Naive thymus-derived CD8-positive, alpha-beta T cell (primary cell): ENCODE results near the gene GAL3ST2. TPM values are rescaled to one million over a fixed set of nuclear protein-coding genes. Genes with fewer than 3 reads are reported as not detected.
"Not testable (repeated sequence)": the region's sequence is repeated elsewhere in the genome, so short reads cannot be mapped to it uniquely, and the experiment has no call there.

Experiments
- ATAC-seq, 2 donors: fragments of 150-1000 bp; cut with Tn5 transposase in 1 of 2; sonication (Bioruptor Pico), chemical (Tn5 transposase) in 1 of 2; 1 replicate in 1 of 2; 2 replicates in 1 of 2; pipeline ENCODE4 v1.10.0; 2021; ENCODE audit warnings: mild to moderate bottlenecking in 2 of 2, moderate library complexity in 2 of 2
- POLR2A ChIA-PET: fragments of 350-600 bp; sonication (Branson Sonifier 250); formaldehyde crosslinking; loops from one replicate; lab custom pipeline; 2021; ENCODE audit warnings: antibody characterized with exemption; lab: Charles Lee
- DNase-seq, 10 donors: peaks; one replicate each; pipeline versions ENCODE4 v3.0.0 to v3.0.0-alpha.2; 2020 to 2022
- H3K27ac Mint-ChIP-seq, 10 donors: one replicate each; pipeline ENCODE4 v1.8.0; 2020 to 2022; ENCODE audit warnings: mild to moderate bottlenecking in 10 of 10, mixed read lengths in 10 of 10, moderate library complexity in 4 of 10, inconsistent platforms in 1 of 10
- H3K27me3 Mint-ChIP-seq, 5 donors: one replicate each; pipeline ENCODE4 v1.8.0; 2021 to 2022; ENCODE audit warnings: mixed read lengths in 5 of 5
- H3K36me3 Mint-ChIP-seq, 3 donors: one replicate each; pipeline ENCODE4 v1.8.0; 2020 to 2022; ENCODE audit warnings: mixed read lengths in 3 of 3, mild to moderate bottlenecking in 2 of 3, inconsistent platforms in 1 of 3
- H3K4me1 Mint-ChIP-seq, 4 donors: one replicate each; pipeline ENCODE4 v1.8.0; 2021 to 2022; ENCODE audit warnings: mixed read lengths in 4 of 4
- H3K4me3 Mint-ChIP-seq, 10 donors: one replicate each; pipeline ENCODE4 v1.8.0; 2020 to 2022; ENCODE audit warnings: mild to moderate bottlenecking in 10 of 10, mixed read lengths in 10 of 10, moderate library complexity in 6 of 10, inconsistent platforms in 1 of 10
- H3K9me3 Mint-ChIP-seq, 9 donors: one replicate each; pipeline ENCODE4 v1.8.0; 2020 to 2022; ENCODE audit warnings: mixed read lengths in 9 of 9, mild to moderate bottlenecking in 3 of 9, inconsistent platforms in 1 of 9, moderate library complexity in 1 of 9
- polyA plus RNA-seq, 3 donors: library from polyadenylated mRNA; unstranded; fragments of 300-500 nt; fragmentation: Illumina TruSeq; gene quantifications; one replicate each; pipeline ENCODE4 v1.2.3, GENCODE V29; 2021
- total RNA-seq, 8 experiments: library from RNA in 2 of 8; stranded (reverse) in 2 of 8; gene quantifications; one replicate each; pipeline ENCODE4 v1.2.3 and lab custom pipeline; 2021 to 2026

The GAL3ST2 gene
- total RNA-seq (not detected), polyA plus RNA-seq (not detected), total RNA-seq (lab: John Stamatoyannopoulos, UW) (0 to 0.07 (median 0) reads per million in 6 experiments)

GRCh38 chr2:241776336-241777169, at the start of gene GAL3ST2:
Gene GAL3ST2, plus strand, starts transcription at chr2:241776822. Its CDS starts 134 bp downstream, at chr2:241776956.
- no peak for ATAC-seq
- Mint-ChIP-seq H3K36me3 (no peaks in the 10 kb centered on the region), H3K27me3 (peaks cover 0 to 6% (median 0%) of the 10 kb centered on the region in 5 donors), H3K4me1 (peaks cover 6 to 17% (median 14%) of the 10 kb centered on the region in 4 donors), H3K4me3 (no peak within 1 kb of the TSS), H3K9me3 (peaks cover 0 to 12% (median 2%) of the 10 kb centered on the region in 9 donors), H3K27ac (no peak within 1 kb of the TSS)
- POLR2A ChIA-PET = no interaction called here
- no peak for DNase-seq

GRCh38 chr2:241728000-241728399, 48.6 kb upstream of the GAL3ST2 start:
- Mint-ChIP-seq H3K4me3 (no peak overlapping the region), H3K9me3 (no peaks in the 10 kb centered on the region), H3K27ac (no peak overlapping the region), H3K27me3 (no peaks in the 10 kb centered on the region), H3K4me1 (peaks cover 2 to 21% (median 9%) of the 10 kb centered on the region in 4 donors), H3K36me3 (peaks cover 0 to 9% (median 7%) of the 10 kb centered on the region in 3 donors)
- no peak for DNase-seq
- POLR2A ChIA-PET = interaction anchor here (0.6 to 0.9 kb wide), 2 partner anchors 21 to 28 kb away, joined by 4 to 6 read pairs; no protein-coding TSS in a partner anchor
- no peak for ATAC-seq

GRCh38 chr2:241728627-241729026, 48.0 kb upstream of the GAL3ST2 start:
- peaks cover 0 to 5% (median under 1%) of the 10 kb centered on the region in 3 donors for H3K36me3 Mint-ChIP-seq
- ATAC-seq = no peak
- DNase-seq = no peak
- H3K9me3 Mint-ChIP-seq = no peaks in the 10 kb centered on the region
- POLR2A ChIA-PET = interaction anchor here (0.6 to 0.9 kb wide), 2 partner anchors 22 to 28 kb away, joined by 4 to 6 read pairs; no protein-coding TSS in a partner anchor
- H3K4me3 Mint-ChIP-seq = no peak overlapping the region
- peak overlapping the region in 1 of 10 donors; percentile 62 for H3K27ac Mint-ChIP-seq
- H3K27me3 Mint-ChIP-seq = no peaks in the 10 kb centered on the region
- H3K4me1 Mint-ChIP-seq = peaks cover 6 to 22% (median 10%) of the 10 kb centered on the region in 4 donors

DNA sequence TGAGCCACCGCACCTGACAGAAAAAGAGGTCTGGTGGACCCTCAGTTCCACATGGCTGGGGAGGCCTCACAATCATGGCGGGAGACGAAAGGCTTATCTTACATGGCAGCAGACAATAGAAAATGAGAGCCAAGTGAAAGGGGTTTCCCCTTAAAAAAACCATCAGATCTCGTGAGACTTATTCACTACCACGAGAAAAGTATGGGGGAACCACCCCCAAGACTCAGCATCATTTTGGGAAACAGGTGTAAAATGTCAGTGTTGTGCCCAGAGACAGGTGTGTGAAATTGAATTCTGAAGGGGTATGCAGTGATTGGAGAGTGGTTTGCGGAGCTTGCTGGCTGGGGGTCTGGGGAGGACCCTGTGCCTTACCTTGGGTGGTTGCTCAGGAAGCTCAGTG, 46.8 kb upstream of the GAL3ST2 start:
- Mint-ChIP-seq H3K9me3 (no peaks in the 10 kb centered on the region), H3K27ac (no peak overlapping the region)
- POLR2A ChIA-PET = interaction anchor here (2.8 kb wide), 1 partner anchor 27 kb away, joined by 15 read pairs; the partner anchor contains the start of gene ING5

DNA sequence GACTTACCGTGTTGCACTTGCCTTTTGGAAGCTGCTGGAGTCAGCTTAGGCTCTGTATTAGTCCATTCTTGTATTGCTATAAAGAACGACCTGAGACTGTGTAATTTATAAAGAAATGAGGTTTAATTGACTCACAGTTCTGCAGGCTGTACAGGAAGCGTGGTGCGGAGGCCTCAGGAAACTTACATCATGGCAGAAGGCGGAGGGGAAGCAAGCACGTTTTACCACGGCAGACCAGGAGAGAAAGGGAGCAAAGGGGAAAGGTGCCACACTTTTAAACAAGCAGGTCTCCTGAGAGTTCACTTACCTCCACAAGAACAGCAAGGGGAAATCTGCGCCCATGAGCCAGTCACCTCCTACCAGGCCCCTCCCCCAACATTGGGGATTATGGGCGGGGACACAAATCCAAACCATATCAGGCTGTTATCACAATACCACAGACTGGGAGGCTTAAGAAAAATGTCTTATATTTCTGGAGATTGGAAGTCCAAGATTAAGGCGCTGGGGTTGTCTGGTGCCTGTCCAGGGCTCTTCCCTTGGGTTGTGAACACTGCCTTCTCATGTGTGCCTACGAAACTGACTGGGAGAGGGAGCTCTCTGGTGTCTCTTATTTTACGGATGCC, 45.8 kb upstream of the GAL3ST2 start:
- no peak overlapping the region for H3K4me3 Mint-ChIP-seq
- DNase-seq (no peak), ATAC-seq (no peak)
- H3K9me3 Mint-ChIP-seq = no peaks in the 10 kb centered on the region
- peaks cover 0 to under 1% (median 0%) of the 10 kb centered on the region in 3 donors for H3K36me3 Mint-ChIP-seq
- POLR2A ChIA-PET = interaction anchor here (2.8 kb wide), 1 partner anchor 28 kb away, joined by 15 read pairs; the partner anchor contains the start of gene ING5
- peak overlapping the region in 1 of 10 donors; percentile 59 for H3K27ac Mint-ChIP-seq
- peaks cover 3 to 26% (median 14%) of the 10 kb centered on the region in 4 donors for H3K4me1 Mint-ChIP-seq
- no peaks in the 10 kb centered on the region for H3K27me3 Mint-ChIP-seq

More for the DNA sequence above, 46.8 kb upstream of the GAL3ST2 start:
- Mint-ChIP-seq H3K4me1 (peaks cover 6 to 26% (median 12%) of the 10 kb centered on the region in 4 donors), H3K4me3 (no peak overlapping the region), H3K36me3 (peaks cover 0 to 4% (median 0%) of the 10 kb centered on the region in 3 donors), H3K27me3 (no peaks in the 10 kb centered on the region)
- ATAC-seq (no peak), DNase-seq (no peak)

- not testable (repeated sequence) for ATAC-seq, H3K27me3 Mint-ChIP-seq, H3K9me3 Mint-ChIP-seq, H3K36me3 Mint-ChIP-seq
- peak overlapping the region in 4 of 10 donors; percentile 19 to 77 (median 62) for H3K27ac Mint-ChIP-seq
- peak overlapping the region in 8 of 10 donors; percentile 45 to 86 (median 68) for H3K4me3 Mint-ChIP-seq
- H3K4me1 Mint-ChIP-seq = peaks cover 5 to 33% (median 19%) of the 10 kb centered on the region in 4 donors
- DNase-seq = peak in 6 of 10 donors; percentile 32 to 79 (median 50)
- POLR2A ChIA-PET = interaction anchor here (0.6 to 3.0 kb wide), 6 partner anchors 8 to 146 kb away, joined by 3 to 44 read pairs (median 12); partner anchors contain the start of genes DTYMK and ING5
Measured at GRCh38 chr2:241732513-241733186, 44.0 kb upstream of the GAL3ST2 start.

GRCh38 chr2:241733391-241734207, 43.0 kb upstream of the GAL3ST2 start:
- Mint-ChIP-seq H3K4me3 (peak overlapping the region; percentile 59 to 86 (median 72)), H3K9me3 (no peaks in the 10 kb centered on the region), H3K27me3 (no peaks in the 10 kb centered on the region), H3K27ac (peak overlapping the region in 8 of 10 donors; percentile 6 to 89 (median 68)), H3K36me3 (no peaks in the 10 kb centered on the region), H3K4me1 (peaks cover 8 to 37% (median 23%) of the 10 kb centered on the region in 4 donors)
- ATAC-seq (no peak), DNase-seq (peak in 1 of 10 donors; percentile 54)
- POLR2A ChIA-PET = interaction anchor here (0.7 to 3.0 kb wide), 7 partner anchors 31 to 906 kb away, joined by 3 to 44 read pairs (median 7); partner anchors contain the start of genes ATG4B, DTYMK, HDLBP and ING5

DNA sequence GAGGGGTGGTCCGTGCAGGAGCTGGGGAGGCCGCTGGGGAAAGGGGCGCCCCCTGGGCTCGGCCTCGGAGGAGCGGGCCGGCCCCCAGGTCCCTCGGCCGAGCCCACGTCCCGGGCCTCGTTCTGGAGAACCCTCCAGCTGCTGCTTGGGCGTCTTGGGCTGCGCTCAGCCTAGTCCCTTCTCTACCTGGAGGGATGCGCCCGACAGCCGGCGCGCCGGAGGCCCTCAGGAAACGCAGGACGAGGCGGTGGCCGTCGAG, 42.5 kb upstream of the GAL3ST2 start:
- Mint-ChIP-seq H3K4me3 (peak overlapping the region; percentile 36 to 86 (median 70)), H3K27me3 (no peaks in the 10 kb centered on the region), H3K27ac (peak overlapping the region in 2 of 10 donors; percentile 67 to 80), H3K4me1 (peaks cover 10 to 41% (median 25%) of the 10 kb centered on the region in 4 donors), H3K9me3 (no peaks in the 10 kb centered on the region), H3K36me3 (no peaks in the 10 kb centered on the region)
- no peak for ATAC-seq
- POLR2A ChIA-PET = interaction anchor here (0.7 to 3.0 kb wide), 10 partner anchors 32 to 1113 kb away, joined by 3 to 44 read pairs (median 4); partner anchors contain the start of genes ATG4B, DTYMK, HDLBP and ING5
- DNase-seq = peak in 1 of 10 donors; percentile 64

DNA sequence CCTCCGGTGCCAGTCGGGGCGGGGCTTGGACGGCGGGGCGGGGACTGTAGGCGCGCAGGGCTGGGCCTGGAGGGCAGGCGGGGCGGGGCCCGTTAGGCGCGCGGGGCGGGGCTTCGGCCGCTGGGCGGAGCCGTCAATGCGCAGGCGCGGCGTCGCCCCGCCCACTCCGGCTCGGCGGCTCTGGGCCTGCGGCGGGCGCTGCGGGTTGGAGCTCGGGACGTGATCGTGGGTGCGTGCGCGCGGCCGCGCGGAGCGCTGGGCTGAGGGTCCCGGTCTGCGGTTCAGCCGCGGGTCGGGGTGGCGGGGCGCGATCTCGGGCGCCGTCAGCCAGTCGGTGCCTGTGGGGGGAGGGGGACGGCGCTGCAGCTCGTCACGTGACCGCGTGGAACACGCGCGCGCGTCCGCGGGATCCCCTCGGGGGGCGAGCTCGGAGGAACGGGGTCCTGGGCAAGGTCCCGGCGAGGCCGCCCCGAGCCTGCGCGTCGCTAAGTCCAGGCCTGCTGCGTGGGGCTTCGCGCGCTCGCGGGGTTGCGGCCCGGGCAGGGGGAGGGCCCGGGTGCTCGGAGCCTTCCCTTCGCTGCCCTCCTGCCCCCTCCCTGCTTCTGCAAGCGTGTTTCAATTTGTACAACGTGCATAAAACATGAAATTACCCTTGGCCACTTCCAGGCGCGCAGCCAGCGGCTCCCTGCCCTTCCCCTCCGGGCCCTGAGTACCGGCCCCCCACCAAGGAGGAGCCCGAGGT, 42.0 kb upstream of the GAL3ST2 start, which contains the start of gene D2HGDH:
D2HGDH (plus strand) TSS at position 164 of the 742 bp plus-strand sequence. CDS start 595 bp downstream, outside the sequence.
- ATAC-seq (peak; percentile 85 to 90), DNase-seq (peak; percentile 81 to 98 (median 93))
- Mint-ChIP-seq H3K4me1 (peaks cover 10 to 45% (median 28%) of the 10 kb centered on the region in 4 donors), H3K36me3 (no peaks in the 10 kb centered on the region), H3K4me3 (peak within 1 kb of the TSS; percentile 73 to 88 (median 82)), H3K27me3 (no peaks in the 10 kb centered on the region), H3K27ac (peak within 1 kb of the TSS in 9 of 10 donors; percentile 38 to 91 (median 86)), H3K9me3 (no peaks in the 10 kb centered on the region)
- POLR2A ChIA-PET = interaction anchor here (0.7 to 3.0 kb wide), 8 partner anchors 32 to 1113 kb away, joined by 3 to 44 read pairs (median 6); partner anchors contain the start of genes ATG4B, DTYMK, ING5 and THAP4

DNA sequence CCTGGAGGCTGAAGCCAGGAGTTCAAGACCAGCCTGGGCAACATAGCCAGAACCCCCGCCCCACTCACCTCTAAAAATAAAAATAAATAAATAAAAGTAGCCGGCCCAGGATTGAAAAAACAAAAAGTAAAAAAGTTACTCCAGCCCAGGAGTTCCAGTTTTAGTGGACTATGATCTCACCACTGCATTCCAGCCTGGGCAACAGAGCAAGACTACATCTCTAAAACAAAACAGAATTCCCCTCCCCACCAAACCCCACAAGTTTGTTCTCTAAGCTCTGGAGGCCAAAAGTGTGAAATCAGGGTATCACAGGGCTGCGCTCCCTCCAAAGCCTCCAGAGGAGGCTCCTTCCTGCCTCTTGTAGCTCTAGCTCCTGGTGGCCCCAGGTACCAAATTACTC, 40.5 kb upstream of the GAL3ST2 start:
- Mint-ChIP-seq H3K4me3 (peak overlapping the region; percentile 73 to 88 (median 82)), H3K36me3 (no peaks in the 10 kb centered on the region), H3K4me1 (peaks cover 12 to 52% (median 43%) of the 10 kb centered on the region in 4 donors), H3K9me3 (no peaks in the 10 kb centered on the region), H3K27ac (peak overlapping the region in 8 of 10 donors; percentile 24 to 78 (median 64)), H3K27me3 (no peaks in the 10 kb centered on the region)
- POLR2A ChIA-PET = interaction anchor here (0.9 kb wide), 1 partner anchor 49 kb away, joined by 5 read pairs; the partner anchor contains the start of gene DTYMK
- ATAC-seq (no peak), DNase-seq (no peak)
